HCT116 (cell line): ENCODE results near the gene EXOSC1. TPM values are rescaled to one million over a fixed set of nuclear protein-coding genes. Genes with fewer than 3 reads are reported as not detected.

ENCODE experiments used
- ATAC-seq: fragments of 200-7000 bp; cut with Tn5 transposase; 2 replicates; pipeline ENCODE4 v1.9.1; 2020; ENCODE audit warnings: mild to moderate bottlenecking, moderate library complexity
- BruUV-seq: library from RNA; stranded (reverse); fragments of 400-500 nt; replicated peaks from 2 replicates; lab custom pipeline; 2021; lab: Mats Ljungman, UMichigan
- CTCF ChIA-PET: fragments of 300-600 bp; sonication (Branson Sonifier 250); formaldehyde crosslinking; loops from one replicate; lab custom pipeline; 2021; ENCODE audit warnings: antibody characterized with exemption; lab: Charles Lee
- POLR2A ChIA-PET: fragments of 300-600, 350-600 bp; sonication (Branson Sonifier 250); formaldehyde crosslinking; loops from one replicate; lab custom pipeline; 2021; ENCODE audit warnings: antibody characterized with exemption; lab: Charles Lee
- RAD21 ChIA-PET, 2 experiments: fragments of 300-600 bp; sonication (Branson Sonifier 250); formaldehyde crosslinking; loops; one replicate each; lab custom pipeline; 2023; ENCODE audit warnings: low total read pairs in 2 of 2; ENCODE audit not compliant: uncharacterized antibody in 2 of 2, unreplicated experiment in 2 of 2, low non-redundant PET in 1 of 2; lab: Charles Lee
- DNase-seq: peaks from one replicate; pipeline ENCODE4 v3.0.0-alpha.2; 2010; ENCODE audit warnings: low read depth, low spot score
- H2AFZ ChIP-seq: fragments of 200-600 bp; shearing (Covaris generic), sonication (generic); 2 replicates; pipeline ENCODE4 v1.6.1; 2017; ENCODE audit warnings: low read depth, mixed run types, mixed read lengths, antibody characterized with exemption, low read length; ENCODE audit not compliant: poor library complexity, severe bottlenecking
- H3K27ac ChIP-seq: 2 replicates; pipeline ENCODE4 v1.5.1; 2012; ENCODE audit warnings: low read depth, low read length
- H3K27me3 ChIP-seq: fragments of 200-600 bp; sonication (generic); 2 replicates; pipeline ENCODE4 v1.6.1; 2016; ENCODE audit warnings: mixed run types, low read length, mixed read lengths; ENCODE audit not compliant: insufficient read depth
- H3K36me3 ChIP-seq, 2 experiments: fragments of 200-500 bp in 1 of 2; fragments of 200-600 bp in 1 of 2; sonication (Bioruptor generic) in 1 of 2; sonication (generic) in 1 of 2; 2 replicates each; pipeline versions ENCODE4 v1.5.1 to v1.6.1; 2014 to 2016; ENCODE audit warnings: low read length in 2 of 2, inconsistent platforms in 1 of 2, mixed read lengths in 1 of 2, mixed run types in 1 of 2; ENCODE audit not compliant: insufficient read depth in 2 of 2, control insufficient read depth in 1 of 2
- H3K4me1 ChIP-seq, 2 experiments: fragments of 200-600 bp in 1 of 2; sonication (generic) in 1 of 2; 2 replicates each; pipeline versions ENCODE4 v1.5.1 to v1.6.1; 2012 to 2017; ENCODE audit warnings: low read length in 2 of 2, inconsistent platforms in 1 of 2, mild to moderate bottlenecking in 1 of 2, mixed read lengths in 1 of 2, mixed run types in 1 of 2, moderate library complexity in 1 of 2; ENCODE audit not compliant: insufficient read depth in 2 of 2, control insufficient read depth in 1 of 2
- H3K4me2 ChIP-seq: fragments of 200-600 bp; sonication (generic); 2 replicates; pipeline ENCODE4 v1.6.1; 2017; ENCODE audit warnings: mixed run types, low read length, mixed read lengths
- H3K4me3 ChIP-seq, 2 experiments: fragments of 200-600 bp in 1 of 2; sonication (generic) in 1 of 2; replicated peaks in 1 of 2; 2 replicates each; pipeline ENCODE4 v1.5.1; 2011 to 2016; ENCODE audit warnings: low read length in 2 of 2, control low read depth in 1 of 2, low read depth in 1 of 2, mild to moderate bottlenecking in 1 of 2, mixed read lengths in 1 of 2, mixed run types in 1 of 2
- H3K79me2 ChIP-seq: fragments of 200-600 bp; sonication (generic); 2 replicates; pipeline ENCODE4 v1.6.1; 2017; ENCODE audit warnings: mild to moderate bottlenecking, mixed run types, low read length, moderate library complexity, mixed read lengths; ENCODE audit not compliant: insufficient read depth
- H3K9ac ChIP-seq: fragments of 200-600 bp; sonication (generic); 2 replicates; pipeline ENCODE4 v1.6.1; 2016; ENCODE audit warnings: low read length, mixed read lengths
- H3K9me2 ChIP-seq: fragments of 200-600 bp; sonication (generic), shearing (Covaris generic); 2 replicates; pipeline ENCODE4 v1.6.1; 2017; ENCODE audit warnings: mixed run types, mild to moderate bottlenecking, moderate library complexity; ENCODE audit not compliant: insufficient read depth
- H3K9me3 ChIP-seq, 2 experiments: fragments of 200-500 bp in 1 of 2; fragments of 200-600 bp in 1 of 2; sonication (Bioruptor generic) in 1 of 2; sonication (generic) in 1 of 2; 2 replicates each; pipeline ENCODE4 v1.6.1; 2014 to 2017; ENCODE audit warnings: low read length in 2 of 2, mixed read lengths in 2 of 2, inconsistent platforms in 1 of 2, low read depth in 1 of 2, mild to moderate bottlenecking in 1 of 2, mixed run types in 1 of 2, moderate library complexity in 1 of 2; ENCODE audit not compliant: control insufficient read depth in 1 of 2, insufficient read depth in 1 of 2
- H4K20me1 ChIP-seq: fragments of 200-600 bp; sonication (generic), shearing (Covaris generic); 2 replicates; pipeline ENCODE4 v1.6.1; 2017; ENCODE audit warnings: mixed run types, mild to moderate bottlenecking, moderate library complexity; ENCODE audit not compliant: insufficient read depth
- ATF3 ChIP-seq: IDR thresholded peaks from 2 replicates; pipeline ENCODE4 v1.6.1; 2012
- CBX3 ChIP-seq: IDR thresholded peaks from 2 replicates; pipeline ENCODE4 v1.6.1; 2012; ENCODE audit warnings: low read depth
- CTCF ChIP-seq, 3 experiments: fragments of 200-600 bp in 1 of 3; sonication (generic) in 1 of 3; IDR thresholded peaks in 2 of 3; conservative IDR thresholded peaks in 1 of 3; 2 replicates each; pipeline ENCODE4 v1.5.1; 2012 to 2017; ENCODE audit warnings: low read depth in 2 of 3, low read length in 2 of 3, antibody characterized with exemption in 1 of 3, borderline replicate concordance in 1 of 3, control low read depth in 1 of 3, mild to moderate bottlenecking in 1 of 3, mixed read lengths in 1 of 3, mixed run types in 1 of 3, moderate library complexity in 1 of 3; ENCODE audit not compliant: insufficient read depth in 1 of 3
- EGR1 ChIP-seq: IDR thresholded peaks from 2 replicates; pipeline ENCODE4 v1.6.1; 2012; ENCODE audit warnings: low read depth
- EZH2 ChIP-seq: fragments of 200-600 bp; sonication (generic); IDR thresholded peaks from 2 replicates; pipeline ENCODE4 v1.6.1; 2017; ENCODE audit warnings: antibody characterized with exemption, mixed run types
- FOSL1 ChIP-seq: IDR thresholded peaks from 2 replicates; pipeline ENCODE4 v1.6.1; 2012; ENCODE audit warnings: low read depth
- MAX ChIP-seq: IDR thresholded peaks from 2 replicates; pipeline ENCODE4 v1.6.1; 2012
- POLR2A ChIP-seq: IDR thresholded peaks from 2 replicates; pipeline ENCODE4 v1.7.0; 2011; ENCODE audit warnings: borderline replicate concordance; ENCODE audit not compliant: insufficient read depth, insufficient read length; ENCODE audit errors: extremely low read depth
- POLR2AphosphoS5 ChIP-seq: IDR thresholded peaks from 2 replicates; pipeline ENCODE4 v1.6.1; 2011; ENCODE audit warnings: mild to moderate bottlenecking, low read depth, low read length, moderate library complexity
- REST ChIP-seq: IDR thresholded peaks from 2 replicates; pipeline ENCODE4 v1.6.1; 2012; ENCODE audit warnings: low read depth
- SIN3A ChIP-seq: IDR thresholded peaks from 2 replicates; pipeline ENCODE4 v1.6.1; 2012; ENCODE audit warnings: low read depth
- SRF ChIP-seq: IDR thresholded peaks from 2 replicates; pipeline ENCODE4 v1.6.1; 2012; ENCODE audit warnings: low read depth
- TCF7L2 ChIP-seq: IDR thresholded peaks from 2 replicates; pipeline ENCODE4 v1.7.0; 2011; ENCODE audit warnings: borderline replicate concordance, inconsistent platforms; ENCODE audit not compliant: insufficient read depth, insufficient read length; ENCODE audit errors: extremely low read depth
- YY1 ChIP-seq: IDR thresholded peaks from 2 replicates; pipeline ENCODE4 v1.6.1; 2011; ENCODE audit warnings: low read length, low read depth, moderate library complexity, mild to moderate bottlenecking; ENCODE audit not compliant: insufficient replicate concordance; ENCODE audit errors: extremely low read depth
- ZFX ChIP-seq: fragments of 450-650 bp; IDR thresholded peaks from 2 replicates; pipeline ENCODE4 v1.6.1; 2017
- ZNF274 ChIP-seq: fragments of 200-500 bp; sonication (Bioruptor generic); IDR thresholded peaks from 2 replicates; pipeline ENCODE4 v1.6.1; 2014; ENCODE audit warnings: mild to moderate bottlenecking, low read depth, low read length, inconsistent platforms
- intact Hi-C: fragments of 100-400 bp; cut with micrococcal nuclease; formaldehyde crosslinking; loops from 2 replicates; pipeline ENCODE4 v1.10.0; 2022
- total RNA-seq: library from RNA; stranded (reverse); gene quantifications from one replicate; pipeline ENCODE4 v1.2.1, GENCODE V29; 2021; ENCODE audit not compliant: unreplicated experiment

EXOSC1 gene
- total RNA-seq, 1 experiment from 2014 or later: 38.9 TPM

- Histone ChIP-seq H2AFZ (no peak overlapping the region), H3K27ac (no peak overlapping the region), H3K36me3 (no peaks in the 10 kb centered on the region), H3K4me1 (peaks cover 8 to 40% of the 10 kb centered on the region in 2 experiments; a peak in 3 of 4 replicates), H3K27me3 (no peaks in the 10 kb centered on the region), H3K79me2 (peaks cover under 1% of the 10 kb centered on the region; the same call in 1 of the 2 replicates), H3K9ac (no peak overlapping the region), H4K20me1 (no peaks in the 10 kb centered on the region), H3K9me3 (no peaks in the 10 kb centered on the region), H3K4me2 (no peak overlapping the region), H3K4me3 (no peak overlapping the region), H3K9me2 (no peaks in the 10 kb centered on the region)
- DNase-seq (no peak), ATAC-seq (no peak)
- ChIA-PET POLR2A (no interaction called here), CTCF (no interaction called here), RAD21 (no interaction called here)
- no TSS peak for BruUV-seq
- intact Hi-C loops: loop anchor here (2.0 kb wide), 1 partner anchor 147 kb away; no protein-coding TSS in a partner anchor
- no peak for TF ChIP-seq EGR1
- TF ChIP-seq ATF3: no peak
- TF ChIP-seq SRF: no peak
- TF ChIP-seq FOSL1: no peak
- no peak for TF ChIP-seq YY1
- TF ChIP-seq ZNF274: no peak
- no peak for TF ChIP-seq MAX
- TF ChIP-seq CBX3: no peak
- TF ChIP-seq EZH2: no peak
- TF ChIP-seq POLR2A: no peak
- TF ChIP-seq POLR2AphosphoS5: no peak
- TF ChIP-seq, all 23 proteins: peak for 0
These were observed 39.7 kb downstream of the EXOSC1 start for GRCh38 chr10:97406064-97406463.

- no peaks in the 10 kb centered on the region for H3K9me3 ChIP-seq
- no peak for ATAC-seq
- peaks cover 8 to 40% of the 10 kb centered on the region in 2 experiments; a peak in 3 of 4 replicates for H3K4me1 ChIP-seq
- no peak overlapping the region for H3K4me2 ChIP-seq
- peaks cover 21% of the 10 kb centered on the region for H3K79me2 ChIP-seq
- H3K27ac ChIP-seq: no peak overlapping the region
- no peaks in the 10 kb centered on the region for H3K27me3 ChIP-seq
- intact Hi-C loops: no loop called here
- no peak overlapping the region for H3K4me3 ChIP-seq
- H3K9me2 ChIP-seq: no peaks in the 10 kb centered on the region
- no peaks in the 10 kb centered on the region for H3K36me3 ChIP-seq
- no peak overlapping the region for H2AFZ ChIP-seq
- RAD21 ChIA-PET: no interaction called here
- no peak for DNase-seq
- no peak overlapping the region for H3K9ac ChIP-seq
- CTCF ChIA-PET: no interaction called here
- POLR2A ChIA-PET: no interaction called here
- no peaks in the 10 kb centered on the region for H4K20me1 ChIP-seq
- BruUV-seq: no TSS peak
- no peak for TF ChIP-seq ZFX
- TF ChIP-seq CTCF (IDR thresholded peaks at IDR 0.05 in 2 of 3, conservative IDR thresholded peaks at IDR 0.05 in 1 of 3; ENCODE audit: borderline replicate concordance in 1 of 3, insufficient read depth in 1 of 3, low read depth in 2 of 3, low read length in 2 of 3): no peak
- no peak for TF ChIP-seq EZH2
- TF ChIP-seq REST: no peak
- no peak for TF ChIP-seq ATF3
- no peak for TF ChIP-seq TCF7L2
- TF ChIP-seq SIN3A: no peak
These were observed 41.8 kb downstream of the EXOSC1 start for GRCh38 chr10:97404044-97404443.
